ENCODE data around the gene TSHZ2.

DNA sequence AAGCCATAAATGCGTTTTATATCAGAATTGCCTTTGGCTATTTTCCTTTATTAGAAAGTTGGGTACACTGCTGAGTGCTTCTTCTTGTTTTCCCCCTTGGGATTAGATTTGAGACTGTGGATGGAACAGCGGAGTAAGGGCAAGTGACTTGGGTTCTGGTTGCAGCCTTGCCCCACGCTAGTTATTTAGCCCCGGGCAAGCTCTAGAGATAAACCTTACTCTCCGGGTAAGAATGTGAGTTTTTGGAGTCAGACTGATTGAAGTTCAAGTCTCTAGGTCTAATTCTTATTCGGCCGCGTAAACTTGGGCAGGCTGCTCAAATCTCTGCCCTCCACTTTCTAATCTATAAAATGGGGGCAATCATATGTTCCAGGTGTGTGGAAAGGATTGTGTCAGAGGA is 8.9 kb downstream of the TSHZ2 start:
- no peak for TF ChIP-seq POLR2A (IDR thresholded peaks at IDR 0.05; ENCODE audit: low read depth, low read length)
- TF ChIP-seq SMC3 (IDR thresholded peaks at IDR 0.05; ENCODE audit: low read depth, low read length), result no peak
- TF ChIP-seq CEBPB (IDR thresholded peaks at IDR 0.05; ENCODE audit: low read depth, low read length), result no peak
- TF ChIP-seq, protein P1, sequence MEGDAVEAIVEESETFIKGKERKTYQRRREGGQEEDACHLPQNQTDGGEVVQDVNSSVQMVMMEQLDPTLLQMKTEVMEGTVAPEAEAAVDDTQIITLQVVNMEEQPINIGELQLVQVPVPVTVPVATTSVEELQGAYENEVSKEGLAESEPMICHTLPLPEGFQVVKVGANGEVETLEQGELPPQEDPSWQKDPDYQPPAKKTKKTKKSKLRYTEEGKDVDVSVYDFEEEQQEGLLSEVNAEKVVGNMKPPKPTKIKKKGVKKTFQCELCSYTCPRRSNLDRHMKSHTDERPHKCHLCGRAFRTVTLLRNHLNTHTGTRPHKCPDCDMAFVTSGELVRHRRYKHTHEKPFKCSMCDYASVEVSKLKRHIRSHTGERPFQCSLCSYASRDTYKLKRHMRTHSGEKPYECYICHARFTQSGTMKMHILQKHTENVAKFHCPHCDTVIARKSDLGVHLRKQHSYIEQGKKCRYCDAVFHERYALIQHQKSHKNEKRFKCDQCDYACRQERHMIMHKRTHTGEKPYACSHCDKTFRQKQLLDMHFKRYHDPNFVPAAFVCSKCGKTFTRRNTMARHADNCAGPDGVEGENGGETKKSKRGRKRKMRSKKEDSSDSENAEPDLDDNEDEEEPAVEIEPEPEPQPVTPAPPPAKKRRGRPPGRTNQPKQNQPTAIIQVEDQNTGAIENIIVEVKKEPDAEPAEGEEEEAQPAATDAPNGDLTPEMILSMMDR (conservative IDR thresholded peaks at IDR 0.05; ENCODE audit: low read depth, low read length), result no peak
- TF ChIP-seq MXI1 (IDR thresholded peaks at IDR 0.05; ENCODE audit: borderline replicate concordance, low read depth, low read length), result no peak
- TF ChIP-seq CHD1 (IDR thresholded peaks at IDR 0.05; ENCODE audit: low read depth, low read length), result no peak
- TF ChIP-seq, protein P2, sequence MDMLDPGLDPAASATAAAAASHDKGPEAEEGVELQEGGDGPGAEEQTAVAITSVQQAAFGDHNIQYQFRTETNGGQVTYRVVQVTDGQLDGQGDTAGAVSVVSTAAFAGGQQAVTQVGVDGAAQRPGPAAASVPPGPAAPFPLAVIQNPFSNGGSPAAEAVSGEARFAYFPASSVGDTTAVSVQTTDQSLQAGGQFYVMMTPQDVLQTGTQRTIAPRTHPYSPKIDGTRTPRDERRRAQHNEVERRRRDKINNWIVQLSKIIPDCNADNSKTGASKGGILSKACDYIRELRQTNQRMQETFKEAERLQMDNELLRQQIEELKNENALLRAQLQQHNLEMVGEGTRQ (IDR thresholded peaks at IDR 0.05; ENCODE audit: low read depth, low read length), result no peak
- no peak for TF ChIP-seq RCOR1 (IDR thresholded peaks at IDR 0.05; ENCODE audit: insufficient replicate concordance, low read length)
- no peak for TF ChIP-seq RAD21 (IDR thresholded peaks at IDR 0.05; ENCODE audit: low read length)

Data from IMR-90 (cell line).